Measurements from ENCODE around the gene HSPA2.
"Not testable (repeated sequence)": the region's sequence is repeated elsewhere in the genome, so short reads cannot be mapped to it uniquely, and the experiment has no call there.

HSPA2 gene

DNA sequence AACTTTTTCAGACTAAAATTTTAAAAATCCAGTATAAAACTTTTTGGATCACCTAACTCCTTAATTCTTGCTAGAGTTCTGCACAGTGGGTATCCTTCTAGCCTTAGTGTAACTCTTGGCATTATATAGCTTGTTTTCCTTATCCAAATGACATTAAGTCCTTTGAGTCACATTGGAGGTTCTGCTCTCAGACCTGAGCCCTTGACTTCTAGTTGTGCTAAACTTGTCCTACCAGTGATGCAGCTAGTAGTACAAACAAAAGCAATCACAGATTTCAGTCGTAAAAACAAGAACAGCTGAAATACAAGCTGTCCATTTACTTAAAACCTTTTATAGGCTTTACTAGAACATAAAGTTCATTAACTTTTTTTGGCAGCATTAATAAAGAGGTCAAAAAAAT, 25.5 kb upstream of the HSPA2 start:
- no peak for DNase-seq (ENCODE audit: low spot score)

DNA sequence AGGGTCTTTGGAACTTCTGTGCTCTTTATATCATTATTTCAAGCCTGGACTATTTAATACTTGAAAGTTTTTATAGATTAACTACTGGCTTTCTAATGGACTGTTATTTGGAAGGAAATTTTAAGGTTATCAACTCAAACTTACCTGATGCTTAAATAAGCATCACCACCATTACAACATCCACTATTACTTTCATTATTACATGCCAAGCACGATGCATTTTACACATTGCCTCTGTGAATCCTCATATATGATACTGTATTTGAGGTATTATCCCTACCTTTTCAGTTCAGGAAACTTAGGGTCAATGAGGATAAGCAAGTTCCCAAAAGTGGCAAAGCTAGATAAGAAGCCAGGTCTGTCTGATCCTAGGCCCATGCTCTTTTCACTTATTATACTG, 23.6 kb upstream of the HSPA2 start:
- DNase-seq (ENCODE audit: low spot score) = no peak

DNA sequence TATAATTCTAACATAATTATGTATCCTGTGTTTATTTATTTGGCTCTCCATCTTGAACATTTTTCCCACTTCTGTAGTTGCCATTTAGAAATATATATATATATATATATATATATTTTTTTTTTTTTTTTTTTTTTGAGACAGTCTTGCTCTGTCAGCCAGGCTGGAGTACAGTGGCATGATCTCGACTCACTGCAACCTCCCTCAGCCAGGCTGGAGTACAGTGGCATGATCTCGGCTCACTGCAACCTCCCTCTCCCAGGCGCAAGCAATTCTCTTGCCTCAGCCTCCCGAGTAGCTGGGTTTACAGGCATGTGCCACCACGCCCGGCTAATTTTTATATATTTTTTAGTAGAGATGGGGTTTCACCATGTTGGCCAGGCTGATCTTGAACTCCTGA, 22.9 kb upstream of the HSPA2 start:
- not testable (repeated sequence) for DNase-seq (ENCODE audit: low spot score)

DNA sequence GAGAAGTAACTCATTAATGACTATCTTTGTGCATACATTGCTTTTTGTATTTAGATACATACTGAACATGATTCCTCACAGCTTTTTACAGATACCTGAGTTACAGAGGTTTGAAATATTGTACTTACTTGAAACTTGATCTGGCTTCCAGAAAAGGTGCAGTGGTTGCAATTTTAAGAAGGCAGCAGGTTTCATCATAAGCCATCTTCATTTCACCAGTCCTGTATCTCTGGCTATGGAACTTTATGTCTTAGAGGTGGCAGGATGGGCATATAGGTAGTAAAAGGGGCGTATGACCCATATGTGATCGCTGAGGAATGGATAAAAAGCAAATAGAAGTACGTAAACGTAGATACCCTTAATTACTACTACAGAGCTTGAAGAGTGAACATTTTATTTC, 22.3 kb upstream of the HSPA2 start:
- no peak for DNase-seq (ENCODE audit: low spot score)

DNA sequence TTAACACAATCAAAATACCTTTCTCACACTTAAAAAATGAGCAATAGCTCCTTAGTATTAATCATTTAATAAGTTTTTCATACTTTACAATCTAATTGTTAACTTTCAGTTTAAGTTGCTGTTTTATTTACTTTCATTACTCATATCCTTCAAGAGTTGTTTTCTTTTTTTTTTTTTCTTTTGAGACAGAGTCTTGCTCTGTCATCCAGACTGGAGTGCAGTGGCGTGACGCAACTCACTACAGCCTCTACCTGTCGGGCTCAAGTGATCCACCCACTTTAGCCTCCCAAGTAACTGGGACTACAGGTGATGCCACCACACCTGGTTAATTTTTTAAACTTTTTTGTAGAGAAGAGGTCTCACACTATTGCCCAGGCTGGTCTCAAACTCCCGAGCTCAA, 19.8 kb upstream of the HSPA2 start:
- DNase-seq (ENCODE audit: low spot score) = no peak

DNA sequence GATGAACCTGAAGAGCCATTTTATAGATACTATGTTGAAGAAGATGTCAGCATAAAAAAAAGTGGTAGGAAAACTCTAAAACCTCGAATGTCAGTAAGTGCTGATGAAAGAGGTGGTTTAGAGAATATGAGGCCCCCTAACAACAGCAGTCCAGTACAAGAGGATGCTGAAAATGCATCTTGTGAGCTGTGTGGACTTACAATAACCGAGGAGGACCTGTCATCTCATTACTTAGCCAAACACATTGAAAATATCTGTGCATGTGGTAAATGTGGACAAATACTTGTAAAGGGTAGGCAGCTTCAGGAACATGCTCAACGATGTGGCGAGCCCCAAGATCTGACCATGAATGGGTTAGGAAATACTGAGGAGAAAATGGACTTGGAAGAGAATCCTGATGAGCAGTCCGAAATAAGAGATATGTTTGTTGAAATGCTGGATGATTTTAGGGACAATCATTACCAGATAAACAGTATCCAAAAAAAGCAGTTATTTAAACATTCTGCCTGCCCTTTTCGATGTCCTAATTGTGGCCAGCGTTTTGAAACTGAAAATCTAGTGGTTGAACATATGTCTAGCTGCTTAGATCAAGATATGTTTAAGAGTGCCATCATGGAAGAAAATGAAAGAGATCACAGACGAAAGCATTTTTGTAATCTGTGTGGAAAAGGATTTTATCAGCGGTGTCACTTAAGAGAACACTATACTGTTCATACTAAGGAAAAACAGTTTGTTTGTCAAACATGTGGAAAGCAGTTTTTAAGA, 17.8 kb upstream of the HSPA2 start:
- DNase-seq (ENCODE audit: low spot score) = no peak

DNA sequence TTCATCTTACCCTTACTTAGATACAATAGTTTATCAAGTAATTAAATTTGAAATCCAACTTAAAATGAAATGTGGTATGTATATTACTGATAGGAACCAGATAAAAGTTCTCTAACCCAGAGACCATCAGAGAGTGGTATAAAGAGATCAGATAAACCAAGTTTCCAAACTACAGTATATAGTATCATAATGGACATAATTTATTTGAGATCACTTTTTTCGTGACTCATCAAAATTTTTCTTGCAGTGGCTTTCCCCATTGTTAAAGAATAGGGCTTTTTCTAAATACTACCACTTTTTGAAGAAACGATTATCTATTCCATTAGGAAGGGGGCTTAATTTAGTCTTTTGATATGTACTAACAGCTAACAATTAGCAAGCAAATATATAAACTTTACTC, 15.2 kb upstream of the HSPA2 start:
- no peak for DNase-seq (ENCODE audit: low spot score)

DNA sequence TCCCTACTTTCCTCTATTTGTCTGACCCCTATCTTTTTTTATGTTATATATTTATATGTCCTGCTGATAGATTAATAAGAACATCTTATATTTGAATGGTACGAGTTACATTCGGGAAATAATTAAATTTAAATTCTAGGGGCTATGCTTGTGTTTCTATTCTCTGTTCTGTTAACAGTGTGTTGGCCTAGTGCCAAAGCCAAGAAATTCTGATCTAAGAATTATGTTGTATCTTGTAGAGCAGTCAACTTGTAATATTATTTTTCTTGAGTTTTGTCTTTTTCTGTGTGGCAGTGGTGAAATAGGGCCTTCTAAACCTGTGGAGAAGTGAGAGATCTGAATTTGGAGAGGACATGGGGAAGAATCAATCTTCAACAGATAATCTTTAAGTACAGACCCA, 9.0 kb upstream of the HSPA2 start:
- DNase-seq (ENCODE audit: low spot score) = no peak

DNA sequence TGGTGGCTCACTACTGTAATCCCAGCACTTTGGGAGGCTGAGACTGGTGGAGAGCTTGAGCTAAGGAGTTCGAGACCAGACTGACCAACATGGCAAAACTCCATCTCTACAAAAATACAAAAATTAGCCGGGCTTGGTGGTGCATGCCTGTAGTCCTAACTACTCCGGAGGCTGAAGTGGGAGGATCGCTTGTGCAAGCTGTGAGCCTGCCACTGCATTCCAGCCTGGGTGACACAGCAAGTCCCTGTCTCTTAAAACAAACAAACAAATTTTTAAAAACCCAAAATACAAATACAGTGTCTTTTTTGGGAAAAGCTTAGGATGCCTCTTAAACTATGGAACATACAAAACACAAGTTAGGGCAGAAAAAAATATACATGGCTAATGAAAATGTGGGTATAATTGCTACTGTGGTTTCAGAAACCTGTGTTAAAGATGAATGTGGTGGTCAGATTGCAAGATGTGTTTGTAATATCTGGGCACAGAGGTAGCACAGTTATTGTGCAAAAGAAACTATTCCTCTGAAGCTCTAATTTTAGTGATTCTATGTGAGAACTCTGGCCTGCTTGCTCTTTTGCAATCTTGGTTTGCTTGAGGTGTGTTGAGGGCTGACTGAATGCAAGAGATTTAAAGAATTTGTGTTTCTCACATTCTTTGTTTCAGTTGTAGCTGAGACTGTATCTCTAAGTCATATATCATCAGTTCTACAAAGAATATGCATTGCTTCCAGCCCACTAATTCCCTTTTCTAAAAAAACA, 3.9 kb upstream of the HSPA2 start:
- no peak for DNase-seq (ENCODE audit: low spot score)

DNA sequence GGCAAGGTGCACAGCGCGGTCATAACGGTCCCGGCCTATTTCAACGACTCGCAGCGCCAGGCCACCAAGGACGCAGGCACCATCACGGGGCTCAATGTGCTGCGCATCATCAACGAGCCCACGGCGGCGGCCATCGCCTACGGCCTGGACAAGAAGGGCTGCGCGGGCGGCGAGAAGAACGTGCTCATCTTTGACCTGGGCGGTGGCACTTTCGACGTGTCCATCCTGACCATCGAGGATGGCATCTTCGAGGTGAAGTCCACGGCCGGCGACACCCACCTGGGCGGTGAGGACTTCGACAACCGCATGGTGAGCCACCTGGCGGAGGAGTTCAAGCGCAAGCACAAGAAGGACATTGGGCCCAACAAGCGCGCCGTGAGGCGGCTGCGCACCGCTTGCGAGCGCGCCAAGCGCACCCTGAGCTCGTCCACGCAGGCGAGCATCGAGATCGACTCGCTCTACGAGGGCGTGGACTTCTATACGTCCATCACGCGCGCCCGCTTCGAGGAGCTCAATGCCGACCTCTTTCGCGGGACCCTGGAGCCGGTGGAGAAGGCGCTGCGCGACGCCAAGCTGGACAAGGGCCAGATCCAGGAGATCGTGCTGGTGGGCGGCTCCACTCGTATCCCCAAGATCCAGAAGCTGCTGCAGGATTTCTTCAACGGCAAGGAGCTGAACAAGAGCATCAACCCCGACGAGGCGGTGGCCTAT, 875 bp downstream of the HSPA2 start:
- no peak for DNase-seq (ENCODE audit: low spot score)

DNA sequence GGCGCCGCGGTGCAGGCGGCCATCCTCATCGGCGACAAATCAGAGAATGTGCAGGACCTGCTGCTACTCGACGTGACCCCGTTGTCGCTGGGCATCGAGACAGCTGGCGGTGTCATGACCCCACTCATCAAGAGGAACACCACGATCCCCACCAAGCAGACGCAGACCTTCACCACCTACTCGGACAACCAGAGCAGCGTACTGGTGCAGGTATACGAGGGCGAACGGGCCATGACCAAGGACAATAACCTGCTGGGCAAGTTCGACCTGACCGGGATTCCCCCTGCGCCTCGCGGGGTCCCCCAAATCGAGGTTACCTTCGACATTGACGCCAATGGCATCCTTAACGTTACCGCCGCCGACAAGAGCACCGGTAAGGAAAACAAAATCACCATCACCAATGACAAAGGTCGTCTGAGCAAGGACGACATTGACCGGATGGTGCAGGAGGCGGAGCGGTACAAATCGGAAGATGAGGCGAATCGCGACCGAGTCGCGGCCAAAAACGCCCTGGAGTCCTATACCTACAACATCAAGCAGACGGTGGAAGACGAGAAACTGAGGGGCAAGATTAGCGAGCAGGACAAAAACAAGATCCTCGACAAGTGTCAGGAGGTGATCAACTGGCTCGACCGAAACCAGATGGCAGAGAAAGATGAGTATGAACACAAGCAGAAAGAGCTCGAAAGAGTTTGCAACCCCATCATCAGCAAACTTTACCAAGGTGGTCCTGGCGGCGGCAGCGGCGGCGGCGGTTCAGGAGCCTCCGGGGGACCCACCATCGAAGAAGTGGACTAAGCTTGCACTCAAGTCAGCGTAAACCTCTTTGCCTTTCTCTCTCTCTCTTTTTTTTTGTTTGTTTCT, 1.7 kb downstream of the HSPA2 start:
- no peak for DNase-seq (ENCODE audit: low spot score)

DNA sequence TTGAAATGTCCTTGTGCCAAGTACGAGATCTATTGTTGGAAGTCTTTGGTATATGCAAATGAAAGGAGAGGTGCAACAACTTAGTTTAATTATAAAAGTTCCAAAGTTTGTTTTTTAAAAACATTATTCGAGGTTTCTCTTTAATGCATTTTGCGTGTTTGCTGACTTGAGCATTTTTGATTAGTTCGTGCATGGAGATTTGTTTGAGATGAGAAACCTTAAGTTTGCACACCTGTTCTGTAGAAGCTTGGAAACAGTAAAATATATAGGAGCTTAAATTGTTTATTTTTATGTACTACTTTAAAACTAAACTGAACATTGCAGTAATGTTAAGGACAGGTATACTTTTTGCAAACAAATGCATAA, 2.3 kb downstream of the HSPA2 start:
- DNase-seq (ENCODE audit: low spot score) = no peak

DNA sequence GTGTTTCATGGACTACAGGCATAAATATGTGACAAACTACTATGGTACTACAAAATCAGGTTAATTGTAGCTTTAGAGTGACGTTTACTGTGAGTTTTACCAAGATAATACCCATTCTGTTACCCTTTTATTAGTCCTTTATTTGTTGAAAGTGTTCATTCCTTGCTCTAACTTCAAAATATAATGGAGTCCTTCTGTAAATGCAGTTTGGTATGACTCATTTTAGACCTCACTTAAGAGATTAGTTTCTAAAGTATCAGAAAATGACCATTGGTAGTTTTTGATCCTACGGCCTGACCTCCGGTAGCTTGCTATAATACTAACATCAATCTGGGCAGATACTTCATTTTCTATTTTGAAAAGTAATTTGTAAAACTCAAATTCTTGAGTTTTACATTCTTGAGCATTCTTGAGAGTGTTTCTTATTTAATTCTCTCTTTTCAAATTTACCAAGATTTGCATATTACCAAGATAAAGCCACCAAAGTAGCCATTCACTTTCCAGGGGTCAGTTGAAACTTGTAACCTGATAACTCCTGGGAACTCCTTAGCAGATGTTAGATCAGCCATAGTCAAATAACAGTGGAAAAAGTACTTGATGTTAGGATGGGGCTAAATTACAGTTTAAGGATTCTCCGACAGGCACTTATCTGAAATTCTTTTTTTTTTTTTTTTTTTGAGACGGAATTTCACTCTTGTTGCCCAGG, 4.2 kb downstream of the HSPA2 start:
- DNase-seq (ENCODE audit: low spot score) = no peak

DNA sequence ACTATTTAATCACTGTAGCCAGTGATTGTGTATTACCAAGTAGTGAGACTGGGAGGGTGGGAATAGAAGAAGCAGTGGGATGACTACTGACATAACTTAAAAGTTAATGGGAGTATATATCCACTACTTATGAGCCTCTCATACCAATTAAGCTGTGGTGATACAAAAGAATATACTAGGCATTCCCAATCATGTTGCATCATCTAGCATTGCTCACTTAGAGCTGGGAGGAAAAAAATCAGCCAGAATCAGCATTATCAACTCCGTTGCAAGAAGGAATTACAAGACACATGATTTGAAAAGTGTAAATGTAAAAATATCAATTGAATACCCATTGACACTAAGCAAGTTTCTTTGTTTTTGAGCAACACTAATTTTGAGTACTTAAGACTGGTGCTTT, 8.5 kb downstream of the HSPA2 start:
- no peak for DNase-seq (ENCODE audit: low spot score)

DNA sequence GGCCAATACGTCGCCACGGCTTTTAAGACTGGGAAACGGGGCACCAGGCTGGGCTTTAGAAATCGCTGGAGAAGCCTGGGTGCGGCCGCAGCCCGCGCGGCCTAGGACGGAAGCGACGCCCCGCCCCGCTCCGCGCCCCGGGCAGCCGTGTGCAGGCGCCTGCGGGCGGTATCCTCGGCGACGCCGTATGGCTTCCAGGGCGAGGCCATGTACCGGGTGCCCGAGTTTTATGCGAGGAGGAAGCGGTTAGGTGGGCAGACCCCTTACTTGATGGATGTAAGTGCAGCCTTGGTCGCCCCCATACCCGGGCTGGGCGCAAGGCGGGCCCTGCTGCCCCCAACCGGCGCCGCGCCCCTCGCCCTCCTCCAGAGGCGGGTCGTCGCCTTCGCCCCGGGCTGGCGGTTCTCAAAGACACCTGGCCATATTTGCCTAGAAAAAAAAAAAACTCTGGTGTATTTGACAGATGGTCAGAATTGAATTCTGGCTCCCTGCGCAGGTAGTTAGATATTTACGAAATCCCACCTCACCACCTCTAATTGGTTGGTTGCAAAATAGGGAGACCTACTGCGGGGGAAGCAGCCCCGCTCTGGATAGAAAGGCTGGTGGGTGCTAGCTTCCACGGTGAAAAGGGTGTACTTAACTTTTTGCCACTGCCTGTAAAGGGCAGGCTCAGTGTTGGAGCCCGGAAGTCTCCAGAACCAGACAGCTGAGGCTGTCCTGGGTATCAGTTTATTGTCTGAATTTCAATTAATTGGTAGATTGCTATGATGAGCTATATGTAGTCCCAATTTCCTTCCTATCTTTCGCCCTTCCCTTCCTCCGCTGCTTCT, 9.5 kb downstream of the HSPA2 start, which contains the start of gene PPP1R36:
PPP1R36 (plus strand) TSS at position 171 of the 830 bp plus-strand sequence; CDS start at position 208, 37 bp downstream.
- DNase-seq (ENCODE audit: low spot score) = peak; percentile 41

DNA sequence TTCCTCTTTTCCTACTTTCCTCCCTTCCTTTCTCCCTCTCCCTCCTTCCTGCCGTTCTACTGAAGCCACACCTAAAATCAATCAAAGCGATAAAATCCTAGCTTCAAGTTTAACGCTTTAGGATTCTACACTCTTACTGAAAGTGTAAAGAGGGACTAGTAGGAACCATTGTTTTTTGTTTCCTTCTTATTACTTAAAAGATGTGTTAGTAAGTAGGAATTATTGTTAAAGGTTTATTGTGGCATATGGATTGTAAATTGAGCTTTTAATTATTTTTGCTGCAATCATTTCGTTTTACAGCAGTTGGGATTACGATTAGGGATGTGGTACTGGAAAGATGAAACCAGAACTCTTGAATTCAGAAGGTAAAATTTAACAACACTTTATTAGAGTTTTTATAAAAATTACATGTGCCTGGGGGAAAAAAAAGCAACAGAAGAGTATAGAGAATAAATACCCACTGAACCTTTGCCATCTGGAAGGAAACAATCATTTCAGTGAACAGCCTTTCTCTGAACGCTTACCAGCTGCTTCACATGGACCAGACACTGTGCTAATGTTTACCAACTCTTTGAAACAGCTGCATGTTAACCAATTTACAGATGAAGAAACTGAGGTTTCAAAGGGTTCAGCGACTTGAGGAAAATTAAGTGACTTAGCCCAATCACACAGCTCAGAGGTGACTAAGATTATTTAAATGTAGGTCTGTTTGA, 10.2 kb downstream of the HSPA2 start:
- DNase-seq (ENCODE audit: low spot score) = peak; percentile 15

DNA sequence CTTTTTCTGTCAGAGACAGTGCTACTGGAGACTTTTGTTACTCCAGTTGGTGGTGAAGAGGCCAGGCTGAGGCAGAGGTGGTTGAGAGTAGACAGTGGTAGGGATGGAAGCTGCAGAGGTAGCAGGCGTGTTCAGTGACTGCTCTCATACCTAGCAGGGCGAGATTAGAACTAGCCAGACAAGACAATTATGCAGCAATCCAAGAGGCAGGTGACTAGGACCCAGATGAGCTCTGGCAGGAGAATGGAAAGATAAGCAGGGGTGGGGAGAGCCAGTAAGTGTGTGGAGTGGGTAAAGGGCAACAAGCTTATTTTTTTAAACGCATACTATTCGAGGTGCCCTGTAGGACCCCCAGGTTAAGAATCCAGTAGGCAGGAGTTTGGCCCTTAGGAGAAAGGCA, 14.0 kb downstream of the HSPA2 start:
- no peak for DNase-seq (ENCODE audit: low spot score)

DNA sequence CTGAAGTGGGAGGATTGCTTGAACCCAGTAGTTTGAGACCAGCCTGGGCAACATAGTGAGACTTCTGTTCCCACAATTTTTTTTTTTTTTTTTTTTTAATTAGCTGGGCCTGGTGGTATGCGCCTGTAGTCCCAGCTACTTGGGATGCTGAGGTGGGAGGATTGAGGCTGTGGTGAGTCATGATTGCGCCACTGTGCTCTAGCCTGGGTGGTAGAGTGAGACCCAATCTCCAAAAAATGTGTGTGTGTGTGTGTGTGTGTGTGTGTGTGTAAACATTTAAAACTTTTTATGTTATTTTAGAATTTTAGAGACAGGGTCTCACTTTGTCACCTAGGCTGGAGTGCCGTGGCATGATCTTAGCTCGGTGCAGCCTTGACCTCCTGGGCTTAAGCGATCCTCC, 16.0 kb downstream of the HSPA2 start:
- DNase-seq (ENCODE audit: low spot score) = no peak

DNA sequence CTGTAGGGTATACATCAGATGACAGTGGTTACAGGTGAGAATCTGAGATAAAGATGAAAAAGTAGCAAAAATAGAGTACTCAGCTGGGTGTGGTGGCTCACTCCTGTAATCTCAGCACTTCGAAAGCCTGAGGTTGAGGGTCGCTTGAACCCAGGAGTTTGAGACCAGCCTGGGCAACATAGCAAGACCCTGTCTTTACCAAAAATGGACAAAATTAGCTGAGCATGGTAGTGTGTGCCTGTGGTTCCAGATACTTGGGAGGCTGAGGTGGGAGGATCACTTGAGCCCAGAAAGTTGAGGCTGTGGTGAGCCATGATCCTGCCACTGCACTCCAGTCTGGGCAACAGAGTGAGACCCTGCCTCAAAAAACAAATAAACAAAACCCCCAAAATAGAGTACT, 17.7 kb downstream of the HSPA2 start:
- not testable (repeated sequence) for DNase-seq (ENCODE audit: low spot score)

DNA sequence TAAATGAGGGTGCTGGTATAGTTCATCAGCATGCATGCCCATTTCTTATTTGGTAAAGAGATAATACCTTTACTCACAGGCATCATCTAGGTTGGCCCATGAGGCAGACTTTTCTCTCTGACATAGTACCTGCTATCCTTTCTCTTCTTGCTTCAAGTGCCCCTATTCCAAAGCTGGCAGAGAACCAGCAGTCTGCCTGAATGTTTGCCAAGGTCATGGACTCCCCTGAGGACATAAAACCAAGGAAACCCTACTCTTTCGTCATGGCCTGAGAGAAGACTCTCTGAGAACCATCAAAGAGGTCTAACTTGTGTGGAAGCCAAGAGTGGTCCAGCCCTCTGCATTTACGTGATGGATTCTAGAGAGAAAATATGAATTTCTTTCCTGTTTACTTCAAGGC, 21.1 kb downstream of the HSPA2 start:
- DNase-seq (ENCODE audit: low spot score) = no peak
